DND-41 (cell line): ENCODE data around the gene ADARB2.

Source experiments
- ATAC-seq: fragments of 200-7000 bp; cut with Tn5 transposase; 3 replicates; pipeline ENCODE4 v1.9.1; 2021; ENCODE audit warnings: low read depth; ENCODE audit not compliant: insufficient read depth
- DNase-seq: peaks from one replicate; pipeline ENCODE4 v3.0.0-alpha.2; 2020
- H2AFZ ChIP-seq: 2 replicates; pipeline ENCODE4 v1.6.0; 2012; ENCODE audit warnings: low read depth, low read length
- H3K27ac ChIP-seq: 2 replicates; pipeline ENCODE4 v1.5.1; 2012; ENCODE audit warnings: low read length, inconsistent platforms
- H3K27me3 ChIP-seq: fragments of 200-600 bp; sonication (generic); 2 replicates; pipeline ENCODE4 v1.6.0; 2012; ENCODE audit warnings: low read length, mild to moderate bottlenecking, inconsistent platforms; ENCODE audit not compliant: insufficient read depth, poor library complexity
- H3K36me3 ChIP-seq: 2 replicates; pipeline ENCODE4 v1.5.1; 2012; ENCODE audit warnings: low read length, inconsistent platforms; ENCODE audit not compliant: insufficient read depth
- H3K4me1 ChIP-seq: 2 replicates; pipeline ENCODE4 v1.5.1; 2012; ENCODE audit warnings: mild to moderate bottlenecking, low read length; ENCODE audit not compliant: insufficient read depth
- H3K4me2 ChIP-seq: 2 replicates; pipeline ENCODE4 v1.6.0; 2012; ENCODE audit warnings: mild to moderate bottlenecking, moderate library complexity, low read length, inconsistent platforms; ENCODE audit not compliant: insufficient read depth
- H3K4me3 ChIP-seq, 2 experiments: fragments of 200-600 bp in 1 of 2; shearing (Covaris generic) in 1 of 2; 2 replicates each; pipeline ENCODE4 v1.5.1; 2012 to 2016; ENCODE audit warnings: inconsistent platforms in 2 of 2, low read length in 2 of 2, mild to moderate bottlenecking in 2 of 2, low read depth in 1 of 2, moderate library complexity in 1 of 2
- H3K79me2 ChIP-seq: 2 replicates; pipeline ENCODE4 v1.6.0; 2012; ENCODE audit warnings: low read length, inconsistent platforms; ENCODE audit not compliant: insufficient read depth
- H3K9ac ChIP-seq: 2 replicates; pipeline ENCODE4 v1.6.0; 2012; ENCODE audit warnings: low read depth, mild to moderate bottlenecking, inconsistent platforms, low read length, moderate library complexity
- H3K9me3 ChIP-seq: 2 replicates; pipeline ENCODE4 v1.5.1; 2012; ENCODE audit warnings: low read length, moderate library complexity, mild to moderate bottlenecking, inconsistent platforms; ENCODE audit not compliant: insufficient read depth, severe bottlenecking
- H4K20me1 ChIP-seq: 2 replicates; pipeline ENCODE4 v1.6.0; 2012; ENCODE audit warnings: low read length; ENCODE audit not compliant: insufficient read depth
- CTCF ChIP-seq: IDR thresholded peaks from 2 replicates; pipeline ENCODE4 v1.5.1; 2012; ENCODE audit warnings: borderline replicate concordance, low read length, moderate library complexity, mild to moderate bottlenecking; ENCODE audit not compliant: poor library complexity, severe bottlenecking; ENCODE audit errors: extremely low read depth
- EZH2 ChIP-seq: IDR thresholded peaks from 3 replicates; pipeline ENCODE4 v1.6.1; 2012; ENCODE audit warnings: borderline replicate concordance, low read depth, mild to moderate bottlenecking, moderate library complexity, low read length, inconsistent platforms; ENCODE audit not compliant: severe bottlenecking

Gene ADARB2

GRCh38 chr10:1193561-1193960, 543.8 kb downstream of the ADARB2 start:
- Histone ChIP-seq H3K4me2 (peak overlapping the region; percentile 50), H3K27ac (peak overlapping the region; percentile 48), H3K27me3 (no peaks in the 10 kb centered on the region), H3K9me3 (no peaks in the 10 kb centered on the region), H3K36me3 (no peaks in the 10 kb centered on the region), H2AFZ (peak overlapping the region; percentile 38; the same call in 1 of the 2 replicates), H3K9ac (no peak overlapping the region), H3K4me1 (peaks cover 18% of the 10 kb centered on the region), H3K4me3 (peak overlapping the region in 1 of 2 experiments; percentile 18; a peak in 1 of 4 replicates), H4K20me1 (no peaks in the 10 kb centered on the region), H3K79me2 (no peaks in the 10 kb centered on the region)
- DNase-seq (no peak), ATAC-seq (peak; percentile 56; the same call in 2 of the 3 replicates)
- TF ChIP-seq CTCF (no peak), EZH2 (no peak)

- ATAC-seq (no peak), DNase-seq (no peak)
- Histone ChIP-seq H4K20me1 (no peaks in the 10 kb centered on the region), H3K4me2 (no peak overlapping the region), H3K27ac (no peak overlapping the region), H3K27me3 (no peaks in the 10 kb centered on the region), H3K9ac (no peak overlapping the region), H3K36me3 (no peaks in the 10 kb centered on the region), H3K79me2 (no peaks in the 10 kb centered on the region), H3K9me3 (no peaks in the 10 kb centered on the region), H3K4me3 (no peak overlapping the region), H2AFZ (no peak overlapping the region), H3K4me1 (peaks cover 18% of the 10 kb centered on the region)
- no peak for TF ChIP-seq EZH2
- no peak for TF ChIP-seq CTCF
These were observed 545.6 kb downstream of the ADARB2 start for GRCh38 chr10:1191752-1192151.

GRCh38 chr10:1190791-1191490, 546.4 kb downstream of the ADARB2 start:
- Histone ChIP-seq H4K20me1 (no peaks in the 10 kb centered on the region), H3K9me3 (no peaks in the 10 kb centered on the region), H3K4me2 (no peak overlapping the region), H3K27me3 (no peaks in the 10 kb centered on the region), H2AFZ (no peak overlapping the region), H3K79me2 (no peaks in the 10 kb centered on the region), H3K9ac (no peak overlapping the region), H3K4me3 (no peak overlapping the region), H3K36me3 (no peaks in the 10 kb centered on the region), H3K27ac (no peak overlapping the region), H3K4me1 (peaks cover 18% of the 10 kb centered on the region)
- no peak for DNase-seq
- TF ChIP-seq CTCF, result no peak
- no peak for TF ChIP-seq EZH2
- no peak for ATAC-seq
